KG1 (cell line): ENCODE data around the gene DGLUCY.
"Not testable (repeated sequence)": the region's sequence is repeated elsewhere in the genome, so short reads cannot be mapped to it uniquely, and the experiment has no call there.

Source experiments
- DNase-seq: peaks from one replicate; lab custom pipeline; 2025; lab: John Stamatoyannopoulos, UW

The DGLUCY gene

GRCh38 chr14:91234791-91235114 lies 120.9 kb downstream of the DGLUCY start:
- no peak for DNase-seq

DNA sequence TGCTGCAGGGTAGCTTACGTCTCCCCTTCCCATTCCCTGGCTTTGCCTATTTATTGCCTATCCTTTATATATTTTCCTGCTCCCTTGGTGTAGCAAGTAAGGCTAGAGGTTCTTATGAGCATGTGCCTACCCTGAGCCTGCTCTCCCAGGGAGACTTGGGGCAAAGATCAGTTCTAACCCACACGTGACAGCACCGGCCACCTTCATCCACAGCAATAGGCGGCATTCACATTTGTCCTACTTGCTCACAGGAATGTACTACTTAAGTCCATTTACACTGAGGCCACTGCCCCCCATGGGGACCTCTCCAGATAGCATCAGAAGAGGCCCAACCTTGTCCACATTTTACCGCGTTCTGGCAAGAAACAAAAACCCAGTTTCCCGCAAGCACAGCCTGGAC lies 122.0 kb downstream of the DGLUCY start:
- no peak for DNase-seq

- DNase-seq: no peak
These were observed 123.3 kb downstream of the DGLUCY start for GRCh38 chr14:91237219-91237618.

DNA sequence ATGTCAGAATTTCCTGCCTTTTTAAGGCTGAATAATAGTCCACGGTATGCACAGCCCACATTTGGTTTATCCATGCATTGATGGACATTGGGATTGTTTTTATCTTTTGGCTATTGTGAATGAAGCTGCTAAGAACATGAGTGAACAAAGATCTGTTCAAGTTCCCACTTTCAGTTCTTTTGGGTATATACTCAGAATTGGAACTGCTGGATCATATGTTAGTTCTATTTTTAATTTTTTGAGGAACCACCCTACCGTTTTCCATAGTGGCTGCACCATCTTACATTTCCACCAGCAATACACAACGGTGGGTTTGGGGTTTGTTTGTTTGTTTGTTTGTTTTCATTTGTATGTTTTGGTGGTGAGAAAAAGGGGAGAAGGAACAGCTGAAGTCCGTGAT lies 124.2 kb downstream of the DGLUCY start:
- no peak for DNase-seq

DNA sequence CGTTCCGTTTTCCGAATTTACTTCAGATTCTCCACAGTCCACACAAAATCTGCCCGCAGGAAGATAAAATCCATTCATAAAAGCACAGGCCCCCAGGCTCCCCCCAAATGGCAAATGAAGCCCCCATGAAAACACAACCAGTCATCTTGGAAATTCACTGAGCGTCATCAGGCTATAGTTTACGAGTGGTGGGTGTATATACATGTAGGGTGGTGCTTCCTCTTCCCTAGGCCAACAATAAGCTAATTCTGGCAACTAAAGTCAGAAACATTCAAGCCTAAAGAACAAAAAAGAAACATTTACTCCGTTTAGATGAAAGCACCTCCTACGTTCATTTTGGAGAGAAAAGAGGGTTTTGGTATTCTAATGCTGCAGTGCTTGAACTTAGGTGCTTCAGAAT lies 124.8 kb downstream of the DGLUCY start:
- DNase-seq: no peak

DNA sequence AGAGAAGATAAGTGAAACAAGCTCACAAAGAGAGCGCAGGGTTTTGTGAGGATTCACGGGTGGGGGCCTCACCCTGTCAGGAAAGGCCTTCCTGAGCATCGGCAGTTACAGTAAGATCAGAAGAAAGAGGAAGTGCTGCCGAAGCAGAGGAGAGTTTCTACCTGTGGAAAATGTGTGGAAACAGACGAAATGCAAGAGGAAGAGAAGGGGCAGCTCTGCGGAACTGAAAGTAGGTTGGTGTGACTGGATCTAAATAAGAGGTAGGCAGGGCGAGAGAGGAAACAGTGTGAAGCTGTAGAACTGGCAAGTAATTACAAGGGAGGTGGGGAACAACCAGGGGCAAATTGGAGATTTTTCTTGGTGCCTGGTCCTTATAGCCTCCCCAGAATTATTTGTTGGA lies 128.0 kb downstream of the DGLUCY start:
- DNase-seq: no peak

GRCh38 chr14:91242635-91243034 lies 128.8 kb downstream of the DGLUCY start:
- DNase-seq: no peak

GRCh38 chr14:91243074-91243471 lies 129.2 kb downstream of the DGLUCY start:
- no peak for DNase-seq

DNA sequence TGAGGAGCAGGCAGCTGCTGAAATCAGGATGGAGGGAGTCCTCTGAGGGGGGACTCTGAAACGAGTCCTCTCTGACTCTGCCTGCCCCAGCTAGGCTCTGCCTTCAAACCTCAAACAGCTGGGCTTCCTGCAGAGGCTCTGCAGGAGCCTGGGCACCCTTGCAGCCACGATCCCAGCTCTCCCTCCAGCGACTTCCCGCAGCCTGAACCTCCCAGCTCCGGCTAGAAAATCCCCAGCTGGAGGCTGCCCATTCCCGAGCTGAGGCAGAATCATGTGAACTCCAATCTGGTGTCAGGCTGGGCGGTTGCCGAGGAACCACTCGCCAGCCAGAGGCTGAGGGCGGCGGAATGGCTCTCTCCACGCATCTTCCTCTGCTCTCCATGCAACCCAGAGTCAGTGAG lies 130.6 kb downstream of the DGLUCY start, which contains the start of gene GPR68:
Gene GPR68, minus strand, starts transcription at position 204 of the 401 bp plus-strand sequence. CDS start 9,654 bp downstream, outside the sequence.
- DNase-seq: peak; percentile 39

DNA sequence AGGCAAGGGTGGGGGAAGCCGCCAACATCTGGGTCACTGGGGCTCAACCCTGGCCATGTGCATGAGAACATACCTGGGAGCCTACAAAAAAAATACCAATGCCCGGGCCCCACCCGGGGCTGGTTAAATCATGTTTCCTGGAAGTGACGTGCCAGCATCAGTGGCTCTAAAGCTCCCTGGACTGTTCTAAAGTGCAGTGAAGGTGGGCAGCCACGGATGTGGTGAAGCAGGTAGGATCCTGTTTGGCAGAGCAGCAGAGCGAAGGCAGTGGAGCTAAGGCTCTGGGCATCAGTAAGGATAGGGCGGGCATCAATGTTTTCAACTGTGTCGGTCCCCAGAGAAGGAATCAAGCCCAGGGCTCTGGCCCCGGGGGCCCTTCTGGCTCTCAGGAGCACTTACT lies 131.2 kb downstream of the DGLUCY start:
- no peak for DNase-seq

GRCh38 chr14:91245616-91246015 lies 131.7 kb downstream of the DGLUCY start:
- DNase-seq: not testable (repeated sequence)

GRCh38 chr14:91246051-91246852 lies 132.4 kb downstream of the DGLUCY start:
- peak; percentile 46 for DNase-seq

GRCh38 chr14:91249841-91250616 lies 136.2 kb downstream of the DGLUCY start:
- peak; percentile 63 for DNase-seq

- no peak for DNase-seq
These were observed 137.0 kb downstream of the DGLUCY start for GRCh38 chr14:91250912-91251311.

DNA sequence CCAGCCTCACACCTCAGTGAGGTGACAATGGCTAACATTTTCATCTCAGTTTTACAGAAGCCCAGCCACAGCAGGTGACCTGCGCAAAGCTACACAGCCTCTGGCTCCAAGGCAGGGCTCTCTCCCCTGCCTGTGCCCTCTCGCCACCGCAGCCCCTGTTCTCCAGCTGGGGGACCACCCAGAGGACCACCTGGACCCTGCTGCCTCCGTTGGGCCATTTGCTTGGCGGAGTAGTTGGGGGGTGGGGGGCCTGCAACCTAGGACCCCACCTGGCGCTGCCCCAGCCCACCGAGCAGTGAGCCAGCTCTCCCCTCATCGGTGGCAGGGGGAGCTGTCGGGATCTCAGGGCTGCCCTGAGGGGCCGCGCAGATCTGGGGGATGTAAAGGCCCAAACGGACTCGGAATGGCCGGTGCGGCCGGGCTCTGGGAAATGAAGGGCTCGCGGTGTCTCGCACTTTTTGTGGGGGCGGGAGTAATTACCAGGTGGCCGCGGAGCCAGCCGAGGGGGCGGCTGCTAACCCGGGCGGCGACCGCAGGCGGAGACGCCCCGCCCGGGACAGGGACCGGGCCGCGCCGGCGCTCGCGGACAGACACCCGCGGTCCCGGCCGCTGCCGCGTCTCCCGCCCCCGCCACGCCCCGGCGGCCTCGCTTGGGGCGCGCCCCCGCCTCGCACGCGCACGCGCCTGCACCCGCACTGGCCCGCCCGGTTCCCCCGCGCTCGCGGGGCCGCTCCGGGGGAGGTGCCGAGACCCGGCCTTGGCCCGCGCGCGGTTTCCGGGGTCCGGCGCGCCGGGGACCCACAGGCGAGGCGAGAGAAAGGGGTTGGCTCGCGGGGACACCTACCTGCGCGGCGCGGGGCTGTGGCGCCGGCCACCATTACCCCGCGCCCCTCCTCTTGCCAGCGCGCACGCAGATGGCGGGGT lies 139.3 kb downstream of the DGLUCY start:
- no peak for DNase-seq

DNA sequence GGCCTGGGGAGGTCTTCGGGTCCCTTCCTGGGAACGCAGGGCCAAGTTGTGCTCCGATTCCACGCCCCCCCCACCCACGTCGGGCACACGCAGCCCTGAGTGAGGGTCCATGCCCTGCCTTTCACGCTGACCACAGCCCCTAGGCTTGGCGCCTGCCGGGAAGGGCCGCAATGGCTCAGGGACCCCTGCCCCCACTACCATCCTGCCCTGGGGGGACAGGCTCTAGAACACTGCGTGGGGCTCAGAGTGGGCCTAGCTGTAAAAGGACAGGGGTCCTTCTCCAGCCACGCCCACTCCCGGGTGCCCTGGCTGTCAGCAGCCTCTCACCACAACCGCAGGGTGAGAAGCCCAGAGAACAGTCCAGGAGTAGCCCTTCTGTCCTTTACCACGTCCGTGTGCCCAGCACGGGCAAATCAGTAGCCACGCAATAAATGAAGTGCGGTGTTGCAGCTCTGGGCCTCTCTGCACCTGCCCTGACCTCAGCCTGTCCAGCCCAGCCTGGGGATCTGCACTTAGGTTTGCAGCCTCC lies 140.0 kb downstream of the DGLUCY start:
- no peak for DNase-seq

GRCh38 chr14:91254461-91254860 lies 140.6 kb downstream of the DGLUCY start:
- DNase-seq: no peak

- DNase-seq: no peak
These were observed 141.3 kb downstream of the DGLUCY start for GRCh38 chr14:91255026-91255695.

- no peak for DNase-seq
These were observed 142.8 kb downstream of the DGLUCY start for GRCh38 chr14:91256661-91257060.

DNA sequence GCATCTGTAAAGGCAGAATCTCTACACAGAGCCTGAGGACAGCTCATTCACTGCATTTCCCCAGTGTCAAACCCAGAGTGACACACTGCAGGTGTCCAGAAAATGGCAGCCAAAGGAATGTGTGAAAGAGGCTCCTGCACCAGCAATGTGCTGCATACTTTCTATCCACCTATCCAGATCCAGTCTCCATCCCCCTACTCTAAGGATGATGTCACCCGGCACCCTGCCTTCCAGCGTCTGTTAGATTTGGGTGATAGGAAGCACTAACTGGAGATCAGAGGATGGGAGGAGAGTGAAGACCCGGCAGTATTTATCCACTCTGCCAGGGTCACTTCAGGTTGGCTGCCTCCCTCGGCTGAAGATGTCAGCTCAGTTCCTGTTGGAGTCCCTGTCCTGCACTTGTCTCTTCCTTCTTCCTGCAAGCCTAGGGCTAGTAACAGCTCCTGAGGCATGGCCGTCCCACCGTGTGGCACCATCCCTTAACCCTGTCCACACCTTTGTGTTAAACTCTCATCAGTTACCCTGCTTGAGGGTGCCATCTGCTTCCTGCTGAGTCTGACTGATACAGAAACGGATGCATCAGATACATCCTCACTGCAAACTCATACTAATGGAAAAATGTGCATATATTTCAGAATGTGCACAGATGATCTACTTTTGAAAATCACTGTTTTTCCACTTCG lies 143.6 kb downstream of the DGLUCY start:
- no peak for DNase-seq
